SK-N-SH treated with all-trans-retinoic acid at 6 μM for 48 hours (cell line): ENCODE results near the gene CUTA.
"Not testable (repeated sequence)": the region's sequence is repeated elsewhere in the genome, so short reads cannot be mapped to it uniquely, and the experiment has no call there.

Experiments
- ATAC-seq: fragments of 200-7000 bp; cut with Tn5 transposase; 3 replicates; pipeline ENCODE4 v1.9.1; 2020; ENCODE audit warnings: mild to moderate bottlenecking, moderate library complexity
- GLIS3 ChIP-seq: fragments of 250-450 bp; sonication (Bioruptor Pico); IDR thresholded peaks from 2 replicates; pipeline ENCODE4 v1.5.0; 2020; ENCODE audit warnings: mild to moderate bottlenecking, moderate library complexity
- OSR1 ChIP-seq: fragments of 250-450 bp; sonication (Bioruptor Pico); IDR thresholded peaks from 2 replicates; pipeline ENCODE4 v1.8.0; 2022; ENCODE audit warnings: moderate library complexity, mild to moderate bottlenecking, inconsistent platforms
- PPARA ChIP-seq: fragments of 250-450 bp; sonication (Bioruptor Pico); IDR thresholded peaks from 2 replicates; pipeline ENCODE4 v1.5.0; 2020; ENCODE audit warnings: mild to moderate bottlenecking, borderline replicate concordance
- RARB ChIP-seq: fragments of 250-450 bp; sonication (Bioruptor Pico); IDR thresholded peaks from 2 replicates; pipeline ENCODE4 v1.8.0; 2021; ENCODE audit warnings: mild to moderate bottlenecking, moderate library complexity
- ZFP3 ChIP-seq: fragments of 250-450 bp; sonication (Bioruptor Pico); IDR thresholded peaks from 2 replicates; pipeline ENCODE4 v1.5.0; 2020; ENCODE audit warnings: mild to moderate bottlenecking, moderate library complexity
- ZFP30 ChIP-seq: fragments of 450-650 bp; formaldehyde crosslinking; IDR thresholded peaks from 2 replicates; pipeline ENCODE4 v1.5.0; 2022; ENCODE audit warnings: mild to moderate bottlenecking, moderate library complexity
- ZNF565 ChIP-seq: fragments of 450-650 bp; formaldehyde crosslinking; conservative IDR thresholded peaks from 2 replicates; pipeline ENCODE4 v1.5.0; 2020; ENCODE audit warnings: low read depth, mild to moderate bottlenecking, moderate library complexity
- TF ChIP-seq, protein P1 (sequence below): fragments of 250-450 bp; sonication (Bioruptor Pico); IDR thresholded peaks from 2 replicates; pipeline ENCODE4 v1.5.1; 2021; ENCODE audit warnings: mild to moderate bottlenecking, moderate library complexity

CUTA gene

DNA sequence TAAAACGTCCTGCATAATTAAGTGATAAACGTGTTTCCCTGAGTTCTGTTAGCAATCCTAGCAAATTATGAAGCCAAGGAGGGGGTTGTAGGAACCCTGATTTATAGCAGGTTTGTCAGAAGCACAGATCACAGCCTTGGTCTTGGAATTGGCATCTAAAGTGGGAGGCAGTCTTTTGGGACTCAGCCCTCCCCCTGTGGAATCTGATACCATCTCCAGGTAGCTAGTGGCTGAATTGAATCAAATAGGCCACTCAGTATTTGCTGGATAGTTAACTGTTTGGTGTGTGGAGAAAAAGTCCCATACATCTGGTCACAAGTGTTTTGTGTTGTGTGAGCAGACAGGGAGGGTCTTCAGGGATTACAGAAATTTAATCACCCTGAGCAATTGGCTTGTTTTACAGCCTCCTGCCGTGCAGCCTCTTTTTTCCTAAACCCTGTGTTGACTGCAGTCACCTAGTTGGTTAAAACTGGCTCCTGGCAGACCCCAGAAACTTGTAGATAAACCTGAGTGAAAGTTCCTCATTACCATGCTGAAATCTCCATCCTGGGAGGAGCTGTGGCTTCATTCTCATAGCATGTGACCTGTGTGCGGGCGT lies 45.3 kb downstream of the CUTA start (continued):
- no peak for TF ChIP-seq ZFP3 (CRISPR knock-in tag)

DNA sequence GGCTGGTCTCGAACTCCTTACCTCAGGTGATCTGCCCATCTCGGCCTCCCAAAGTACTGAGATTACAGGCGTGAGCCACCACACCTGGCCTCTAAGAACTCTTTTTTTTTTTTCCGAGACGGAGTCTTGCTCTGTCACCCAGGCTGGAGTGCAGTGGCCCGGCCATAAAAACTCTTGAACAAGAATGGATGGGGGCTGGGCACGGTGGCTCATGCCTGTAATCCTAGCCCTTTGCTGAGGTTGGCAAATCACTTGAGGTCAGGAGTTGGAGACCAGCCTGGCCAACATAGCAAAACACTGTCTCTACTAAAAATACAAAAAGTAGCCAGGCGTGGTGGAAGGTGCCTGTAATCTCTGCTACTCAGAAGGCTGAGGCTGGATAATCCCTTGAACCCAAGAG lies 46.0 kb downstream of the CUTA start:
- ATAC-seq: not testable (repeated sequence)

DNA sequence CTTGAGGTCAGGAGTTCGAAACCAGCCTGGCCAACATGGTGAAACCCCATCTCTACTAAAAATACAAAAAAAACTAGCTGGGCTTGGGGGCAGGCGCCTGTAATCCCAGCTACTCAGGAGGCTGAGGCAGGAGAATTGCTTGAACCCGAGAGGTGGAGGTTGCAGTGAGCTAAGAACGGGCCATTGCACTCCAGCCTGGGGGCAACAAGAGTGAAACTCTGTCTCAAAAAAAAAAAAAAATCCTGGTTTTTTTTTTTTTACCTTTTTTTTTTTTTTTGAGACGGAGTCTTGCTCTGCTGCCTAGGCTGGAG lies 50.2 kb downstream of the CUTA start:
- ATAC-seq: not testable (repeated sequence)

DNA sequence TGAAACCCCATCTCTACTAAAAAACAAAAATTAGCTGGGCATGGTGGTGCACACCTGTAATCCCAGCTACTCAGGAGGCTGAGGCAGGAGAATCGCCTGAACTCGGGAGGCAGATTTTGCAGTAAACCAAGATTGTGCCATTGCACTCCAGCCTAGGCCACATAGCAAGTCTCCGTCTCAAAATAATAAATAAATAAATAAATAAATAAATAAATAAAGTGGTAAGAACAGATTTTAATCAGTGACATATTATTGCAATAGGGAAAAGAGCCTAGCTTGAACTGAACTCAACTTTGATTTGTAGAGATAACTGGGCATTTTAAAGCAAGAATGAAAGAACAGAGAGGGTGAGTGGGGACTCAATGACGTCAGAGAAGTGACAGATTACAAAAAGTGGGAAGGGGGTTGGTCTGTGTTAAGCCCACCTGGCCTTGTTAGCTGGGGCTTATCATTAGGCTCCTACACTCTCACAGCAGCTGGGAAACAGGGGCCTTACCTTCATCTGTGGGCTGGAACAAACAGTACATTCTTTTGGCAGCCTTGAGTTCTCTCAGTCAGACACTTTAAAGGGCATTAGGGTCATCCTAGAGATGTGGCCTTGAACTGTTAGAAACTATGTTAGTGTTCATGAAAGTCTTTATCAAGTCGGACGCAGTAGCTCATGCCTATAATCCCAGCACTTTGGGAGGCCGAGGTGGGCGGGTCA lies 50.7 kb downstream of the CUTA start:
- ATAC-seq: no peak
- no peak for TF ChIP-seq ZFP30 (CRISPR knock-in tag)
- no peak for TF ChIP-seq PPARA (CRISPR knock-in tag)
- TF ChIP-seq, protein P1, sequence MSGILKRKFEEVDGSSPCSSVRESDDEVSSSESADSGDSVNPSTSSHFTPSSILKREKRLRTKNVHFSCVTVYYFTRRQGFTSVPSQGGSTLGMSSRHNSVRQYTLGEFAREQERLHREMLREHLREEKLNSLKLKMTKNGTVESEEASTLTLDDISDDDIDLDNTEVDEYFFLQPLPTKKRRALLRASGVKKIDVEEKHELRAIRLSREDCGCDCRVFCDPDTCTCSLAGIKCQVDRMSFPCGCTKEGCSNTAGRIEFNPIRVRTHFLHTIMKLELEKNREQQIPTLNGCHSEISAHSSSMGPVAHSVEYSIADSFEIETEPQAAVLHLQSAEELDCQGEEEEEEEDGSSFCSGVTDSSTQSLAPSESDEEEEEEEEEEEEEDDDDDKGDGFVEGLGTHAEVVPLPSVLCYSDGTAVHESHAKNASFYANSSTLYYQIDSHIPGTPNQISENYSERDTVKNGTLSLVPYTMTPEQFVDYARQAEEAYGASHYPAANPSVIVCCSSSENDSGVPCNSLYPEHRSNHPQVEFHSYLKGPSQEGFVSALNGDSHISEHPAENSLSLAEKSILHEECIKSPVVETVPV: no peak
- TF ChIP-seq RARB (CRISPR knock-in tag): no peak
- no peak for TF ChIP-seq ZNF565
- TF ChIP-seq GLIS3 (CRISPR knock-in tag): no peak
- TF ChIP-seq OSR1 (CRISPR knock-in tag): no peak
